Sigmoid colon (tissue), 7 donors: ENCODE data around the gene DAB2. TPM values are rescaled to one million over a fixed set of nuclear protein-coding genes. Genes with fewer than 3 reads are reported as not detected.

ENCODE experiments used
- DNase-seq: peaks from one replicate; pipeline ENCODE4 v3.0.0-alpha.2; 2019
- H3K27ac ChIP-seq, 4 donors: fragments of 200-600 bp; sonication (generic); one replicate each; pipeline ENCODE4 v1.5.1; 2016 to 2019; ENCODE audit warnings: mild to moderate bottlenecking in 1 of 4
- H3K27me3 ChIP-seq, 3 donors: fragments of 200-600 bp; sonication (generic); one replicate each; pipeline ENCODE4 v1.5.1; 2019; ENCODE audit warnings: mild to moderate bottlenecking in 1 of 3
- H3K36me3 ChIP-seq, 4 donors: fragments of 200-600 bp; sonication (generic); one replicate each; pipeline ENCODE4 v1.5.1; 2016 to 2019
- H3K4me1 ChIP-seq, 4 donors: fragments of 200-600 bp; sonication (generic); one replicate each; pipeline ENCODE4 v1.5.1; 2017 to 2019
- H3K4me3 ChIP-seq, 4 donors: fragments of 200-600 bp; sonication (generic); one replicate each; pipeline ENCODE4 v1.5.1; 2017 to 2019; ENCODE audit warnings: mild to moderate bottlenecking in 2 of 4, moderate library complexity in 1 of 4
- H3K9me3 ChIP-seq, 4 donors: fragments of 200-600 bp in 3 of 4; sonication (generic) in 3 of 4; one replicate each; pipeline versions ENCODE4 v1.5.1 to v1.6.1; 2013 to 2019
- CTCF ChIP-seq, 4 experiments: fragments of 450-650 bp in 3 of 4; fragments of 200-600 bp in 1 of 4; IDR thresholded peaks; one replicate each; pipeline ENCODE4 v1.5.1; 2016 to 2019; ENCODE audit warnings: antibody characterized with exemption in 4 of 4, mild to moderate bottlenecking in 3 of 4, moderate library complexity in 2 of 4
- EP300 ChIP-seq, 4 donors: sonication (generic); formaldehyde crosslinking; IDR thresholded peaks; one replicate each; pipeline ENCODE4 v1.6.1; 2017; ENCODE audit warnings: antibody characterized with exemption in 4 of 4
- POLR2A ChIP-seq, 2 donors: fragments of 450-650 bp; IDR thresholded peaks; one replicate each; pipeline ENCODE4 v1.6.1; 2016; ENCODE audit warnings: antibody characterized with exemption in 2 of 2, mild to moderate bottlenecking in 2 of 2, moderate library complexity in 2 of 2
- POLR2AphosphoS5 ChIP-seq, 4 donors: sonication (generic); formaldehyde crosslinking; IDR thresholded peaks; one replicate each; pipeline ENCODE4 v1.6.1; 2017; ENCODE audit warnings: antibody characterized with exemption in 4 of 4
- WGBS, 2 donors: extraction: QIAGEN DNeasy Blood & Tissue Kit; methylation state at CpG; one replicate each; pipeline ENCODE4 v1.1.7; 2013; 5-methylcytosine and 5-hydroxymethylcytosine counted together
- intact Hi-C: fragments of 100-400 bp; cut with DNase I; formaldehyde crosslinking; loops from one replicate; pipeline ENCODE4 v1.15.1; 2023
- polyA plus RNA-seq, 3 donors: library from polyadenylated mRNA; stranded (reverse); fragments of 200-250 nt; gene quantifications; one replicate each; pipeline ENCODE4 v1.2.3, GENCODE V29; 2013
- total RNA-seq, 4 donors: library from RNA; depleted of rRNA; stranded (reverse); fragments of >200 nt; gene quantifications; one replicate each; pipeline ENCODE4 v1.1.0, GENCODE V29; 2016
- donor health status: healthy with polysubstance abuse.
- donor health status: Bipolar disorder and iron deficiency.
- donor health status: healthy.

Gene DAB2
- total RNA-seq (10 to 100 TPM; 55.0 to 74.1 (median 59.9) TPM), polyA plus RNA-seq (10 to 100 TPM; 17.9 to 30.6 (median 20.8) TPM)

GRCh38 chr5:39424736-39425637 lies at the start of gene DAB2:
Gene DAB2, minus strand, starts transcription at chr5:39424980. Its CDS starts 30,660 bp downstream, at chr5:39394320.
- no peaks in the 10 kb centered on the region for H3K36me3 ChIP-seq
- H3K4me3 ChIP-seq: peak within 1 kb of the TSS; percentile 51 to 69 (median 60)
- H3K27me3 ChIP-seq: no peaks in the 10 kb centered on the region
- peak in 3 of 4 experiments; percentile 38 to 50 (median 43) for TF ChIP-seq CTCF (IDR thresholded peaks at IDR 0.05)
- peak in 1 of 2 donors; percentile 68 for TF ChIP-seq POLR2A (IDR thresholded peaks at IDR 0.05)
- TF ChIP-seq POLR2AphosphoS5 (IDR thresholded peaks at IDR 0.05): peak; percentile 29 to 85 (median 79)
- no peak for TF ChIP-seq EP300 (IDR thresholded peaks at IDR 0.05)
- 1 to 2% methylated on average over 53 of the region's 53 CpGs for WGBS, 2 donors
- H3K9me3 ChIP-seq: no peaks in the 10 kb centered on the region
- peak; percentile 92 for DNase-seq
- H3K4me1 ChIP-seq: peaks cover 0 to 47% (median 27%) of the 10 kb centered on the region in 4 donors
- intact Hi-C loops: loop anchor here (5.0 kb wide), 1 partner anchor 48 kb away; no protein-coding TSS in a partner anchor
- peak within 1 kb of the TSS; percentile 84 to 91 (median 87) for H3K27ac ChIP-seq

GRCh38 chr5:39473156-39473775 lies 48.5 kb upstream of the DAB2 start:
- no peaks in the 10 kb centered on the region for H3K4me1 ChIP-seq
- H3K27ac ChIP-seq: peak overlapping the region in 1 of 4 donors; percentile 2
- DNase-seq: no peak
- TF ChIP-seq EP300 (IDR thresholded peaks at IDR 0.05): no peak
- TF ChIP-seq POLR2A (IDR thresholded peaks at IDR 0.05): no peak
- TF ChIP-seq POLR2AphosphoS5 (IDR thresholded peaks at IDR 0.05): no peak
- no peak for TF ChIP-seq CTCF (IDR thresholded peaks at IDR 0.05)
- H3K36me3 ChIP-seq: no peaks in the 10 kb centered on the region
- no peaks in the 10 kb centered on the region for H3K27me3 ChIP-seq
- WGBS, 2 donors: 66 to 80% methylated on average over 3 of the region's 3 CpGs
- intact Hi-C loops: no loop called here
- no peak overlapping the region for H3K4me3 ChIP-seq
- no peaks in the 10 kb centered on the region for H3K9me3 ChIP-seq

GRCh38 chr5:39471836-39472508 lies 47.2 kb upstream of the DAB2 start:
- no peak for TF ChIP-seq CTCF (IDR thresholded peaks at IDR 0.05)
- no peak for TF ChIP-seq POLR2A (IDR thresholded peaks at IDR 0.05)
- TF ChIP-seq POLR2AphosphoS5 (IDR thresholded peaks at IDR 0.05): no peak
- TF ChIP-seq EP300 (IDR thresholded peaks at IDR 0.05): no peak
- 69% methylated on average over 3 of the region's 3 CpGs for WGBS, 2 donors
- Histone ChIP-seq H3K9me3 (no peaks in the 10 kb centered on the region), H3K36me3 (no peaks in the 10 kb centered on the region), H3K4me3 (no peak overlapping the region), H3K27me3 (no peaks in the 10 kb centered on the region), H3K4me1 (no peaks in the 10 kb centered on the region), H3K27ac (no peak overlapping the region)
- intact Hi-C loops: no loop called here
- DNase-seq: no peak

GRCh38 chr5:39470811-39471210 lies 46.0 kb upstream of the DAB2 start:
- WGBS, 2 donors: 92 to 97% methylated on average over 2 of the region's 2 CpGs
- Histone ChIP-seq H3K36me3 (no peaks in the 10 kb centered on the region), H3K9me3 (no peaks in the 10 kb centered on the region), H3K27me3 (no peaks in the 10 kb centered on the region), H3K4me3 (no peak overlapping the region), H3K27ac (no peak overlapping the region), H3K4me1 (no peaks in the 10 kb centered on the region)
- TF ChIP-seq CTCF (IDR thresholded peaks at IDR 0.05): no peak
- TF ChIP-seq POLR2A (IDR thresholded peaks at IDR 0.05): no peak
- TF ChIP-seq POLR2AphosphoS5 (IDR thresholded peaks at IDR 0.05): no peak
- TF ChIP-seq EP300 (IDR thresholded peaks at IDR 0.05): no peak
- intact Hi-C loops: no loop called here
- no peak for DNase-seq
